Thoracic aorta (tissue), 2 donors: Measurements from ENCODE around the gene DNM3. TPM values are rescaled to one million over a fixed set of nuclear protein-coding genes. Genes with fewer than 3 reads are reported as not detected.

Experiments used
- ATAC-seq: fragments of 150-250 bp; one replicate; pipeline ENCODE4 v1.8.0; 2017; ENCODE audit warnings: low read depth; ENCODE audit not compliant: insufficient number of reproducible peaks, low FRiP score
- DNase-seq: peaks from one replicate; pipeline ENCODE4 v3.0.0-alpha.2; 2020; ENCODE audit warnings: low spot score
- H3K27ac ChIP-seq, 2 donors: fragments of 200-600 bp; sonication (generic); 1 replicate in 1 of 2; 2 replicates in 1 of 2; pipeline ENCODE4 v1.5.1; 2016; ENCODE audit warnings: mild to moderate bottlenecking in 2 of 2, moderate library complexity in 2 of 2
- H3K27me3 ChIP-seq: fragments of 200-600 bp; sonication (generic); replicated peaks from 2 replicates; pipeline ENCODE4 v1.6.0; 2016; ENCODE audit warnings: mild to moderate bottlenecking; ENCODE audit not compliant: insufficient read depth
- H3K36me3 ChIP-seq: fragments of 200-600 bp; sonication (generic); one replicate; pipeline ENCODE4 v1.5.1; 2016
- H3K4me1 ChIP-seq, 2 donors: fragments of 200-600 bp; sonication (generic); 1 replicate in 1 of 2; 2 replicates in 1 of 2; pipeline versions ENCODE4 v1.5.1 to v1.6.0; 2016; ENCODE audit warnings: low read depth in 2 of 2, mild to moderate bottlenecking in 1 of 2; ENCODE audit not compliant: control insufficient read depth in 1 of 2
- H3K4me3 ChIP-seq: fragments of 200-600 bp; sonication (generic); 2 replicates; pipeline ENCODE4 v1.5.1; 2016; ENCODE audit warnings: mild to moderate bottlenecking
- H3K9me3 ChIP-seq: fragments of 200-600 bp; sonication (generic); 2 replicates; pipeline ENCODE4 v1.5.1; 2016
- total RNA-seq, 2 donors: library from RNA; depleted of rRNA; stranded (reverse); fragments of >200 nt; gene quantifications; one replicate each; pipeline versions ENCODE4 v1.1.0 to v1.2.3, GENCODE V29; 2016
- TF ChIP-seq, protein P1 (sequence below): fragments of 200-600 bp; sonication (generic); IDR thresholded peaks from one replicate; pipeline ENCODE4 v1.5.1; 2019; ENCODE audit warnings: antibody characterized with exemption

DNM3 gene
- total RNA-seq, 2 donors from 2014 or later, result 5.8 to 7.5 TPM

DNA sequence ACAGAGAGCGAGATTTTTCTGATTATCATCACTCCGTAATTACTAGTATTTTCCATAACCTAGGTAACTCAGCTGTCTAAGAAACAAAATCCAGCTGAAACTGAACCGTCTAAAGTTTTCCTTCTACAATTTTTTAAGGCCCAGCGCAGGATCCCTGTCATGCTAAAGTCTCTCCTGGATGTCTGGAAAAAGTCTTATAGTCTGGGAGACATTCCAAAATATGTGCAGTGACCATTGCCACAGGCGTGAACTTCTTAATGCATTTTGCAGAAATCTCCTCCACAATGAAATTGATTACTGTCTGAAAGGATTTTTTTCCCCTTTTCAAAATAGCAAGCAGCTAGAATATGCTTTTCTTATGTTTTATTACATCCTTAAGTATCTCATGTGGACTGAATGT is 369.9 kb downstream of the DNM3 start:
- TF ChIP-seq, protein P1, sequence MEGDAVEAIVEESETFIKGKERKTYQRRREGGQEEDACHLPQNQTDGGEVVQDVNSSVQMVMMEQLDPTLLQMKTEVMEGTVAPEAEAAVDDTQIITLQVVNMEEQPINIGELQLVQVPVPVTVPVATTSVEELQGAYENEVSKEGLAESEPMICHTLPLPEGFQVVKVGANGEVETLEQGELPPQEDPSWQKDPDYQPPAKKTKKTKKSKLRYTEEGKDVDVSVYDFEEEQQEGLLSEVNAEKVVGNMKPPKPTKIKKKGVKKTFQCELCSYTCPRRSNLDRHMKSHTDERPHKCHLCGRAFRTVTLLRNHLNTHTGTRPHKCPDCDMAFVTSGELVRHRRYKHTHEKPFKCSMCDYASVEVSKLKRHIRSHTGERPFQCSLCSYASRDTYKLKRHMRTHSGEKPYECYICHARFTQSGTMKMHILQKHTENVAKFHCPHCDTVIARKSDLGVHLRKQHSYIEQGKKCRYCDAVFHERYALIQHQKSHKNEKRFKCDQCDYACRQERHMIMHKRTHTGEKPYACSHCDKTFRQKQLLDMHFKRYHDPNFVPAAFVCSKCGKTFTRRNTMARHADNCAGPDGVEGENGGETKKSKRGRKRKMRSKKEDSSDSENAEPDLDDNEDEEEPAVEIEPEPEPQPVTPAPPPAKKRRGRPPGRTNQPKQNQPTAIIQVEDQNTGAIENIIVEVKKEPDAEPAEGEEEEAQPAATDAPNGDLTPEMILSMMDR, result no peak
- Histone ChIP-seq H3K9me3 (no peaks in the 10 kb centered on the region), H3K4me3 (no peak overlapping the region), H3K36me3 (no peaks in the 10 kb centered on the region), H3K27me3 (no peaks in the 10 kb centered on the region), H3K27ac (no peak overlapping the region), H3K4me1 (no peaks in the 10 kb centered on the region)
- DNase-seq (no peak), ATAC-seq (no peak)

DNA sequence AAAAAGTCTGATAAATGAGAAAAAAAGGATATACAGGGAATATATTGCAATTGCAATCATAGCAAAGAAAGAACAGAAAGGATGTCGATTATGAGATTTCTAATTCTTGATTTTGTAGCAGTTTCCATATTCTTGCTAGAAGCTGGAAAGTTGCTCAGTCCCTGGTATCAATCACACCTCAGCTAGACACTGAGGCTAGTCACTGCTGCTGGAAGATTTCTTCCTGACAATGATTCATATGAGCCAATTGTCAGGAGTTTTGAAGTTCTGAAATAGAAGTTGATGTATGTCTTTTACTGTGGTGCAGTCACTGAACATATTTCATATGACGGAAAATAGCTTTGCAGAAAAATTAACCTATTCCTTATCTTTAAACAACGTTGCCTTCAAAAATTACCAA is 370.8 kb downstream of the DNM3 start:
- no peak for ATAC-seq
- TF ChIP-seq, protein P1, result no peak
- H3K4me1 ChIP-seq, result no peaks in the 10 kb centered on the region
- no peak overlapping the region for H3K27ac ChIP-seq
- no peaks in the 10 kb centered on the region for H3K36me3 ChIP-seq
- no peak for DNase-seq
- H3K27me3 ChIP-seq, result no peaks in the 10 kb centered on the region
- no peaks in the 10 kb centered on the region for H3K9me3 ChIP-seq
- no peak overlapping the region for H3K4me3 ChIP-seq

DNA sequence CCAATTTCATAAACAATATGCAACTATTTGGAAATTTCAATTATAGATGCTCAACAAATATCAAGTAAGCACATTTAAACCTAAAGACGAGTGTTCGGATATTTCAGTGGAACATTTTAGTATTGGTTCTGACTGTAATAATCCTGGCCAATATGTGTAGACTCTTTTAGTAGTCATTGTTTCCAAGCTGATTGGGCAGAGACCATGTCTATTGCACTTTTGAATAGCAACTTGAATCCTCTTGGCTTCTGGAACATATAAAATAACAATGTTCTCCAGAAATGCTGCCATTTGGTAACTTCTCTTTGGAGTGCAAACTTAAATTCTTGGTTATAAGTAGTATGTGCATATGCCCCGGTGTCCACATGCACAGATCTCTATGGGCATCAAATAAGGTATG is 373.7 kb downstream of the DNM3 start:
- Histone ChIP-seq H3K27me3 (no peaks in the 10 kb centered on the region), H3K36me3 (no peaks in the 10 kb centered on the region), H3K4me1 (no peaks in the 10 kb centered on the region), H3K27ac (no peak overlapping the region), H3K9me3 (no peaks in the 10 kb centered on the region), H3K4me3 (no peak overlapping the region)
- DNase-seq (no peak), ATAC-seq (no peak)
- TF ChIP-seq, protein P1, result no peak

DNA sequence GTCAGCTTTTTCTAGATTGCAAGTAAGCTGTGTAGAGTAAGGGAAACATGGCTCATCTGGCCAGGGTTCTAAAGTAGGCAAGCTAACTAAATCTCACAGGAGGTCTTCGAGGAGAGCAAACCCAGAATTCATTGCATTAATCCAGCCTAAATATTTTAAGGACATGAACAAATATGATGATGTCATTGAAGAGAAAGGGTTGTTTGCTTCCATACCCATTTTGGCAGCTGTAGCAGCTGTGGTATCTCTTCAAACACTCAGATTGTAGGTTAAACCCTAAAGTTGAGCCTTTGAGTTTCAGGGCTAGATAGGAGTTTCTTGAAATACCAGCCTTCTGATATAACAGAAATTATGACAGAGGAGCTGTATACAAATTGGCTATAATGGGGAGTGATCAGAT is 378.7 kb downstream of the DNM3 start:
- Histone ChIP-seq H3K9me3 (no peaks in the 10 kb centered on the region), H3K4me3 (no peak overlapping the region), H3K4me1 (no peaks in the 10 kb centered on the region), H3K27me3 (no peaks in the 10 kb centered on the region), H3K27ac (no peak overlapping the region), H3K36me3 (no peaks in the 10 kb centered on the region)
- DNase-seq, result no peak
- TF ChIP-seq, protein P1, result no peak
- ATAC-seq, result no peak

DNA sequence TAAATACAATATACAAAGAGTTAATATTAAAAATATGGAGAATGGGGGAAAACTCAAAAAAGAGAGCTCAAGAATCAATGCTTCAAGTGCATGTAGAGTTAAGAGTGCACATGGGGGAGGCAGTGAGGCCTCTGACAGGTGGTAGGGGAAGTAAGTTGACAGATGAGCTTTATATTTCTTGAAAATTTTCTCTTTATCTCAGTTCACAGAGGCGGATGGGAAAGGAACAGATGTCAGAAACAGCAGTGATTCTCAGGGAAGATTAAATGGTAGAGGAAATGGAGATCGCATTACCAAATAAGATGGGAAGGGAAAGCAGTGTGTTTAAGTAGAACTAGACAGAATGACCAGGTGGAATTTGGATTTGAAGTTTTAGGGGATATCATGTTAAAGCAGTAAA is 379.1 kb downstream of the DNM3 start:
- no peak overlapping the region for H3K4me3 ChIP-seq
- no peak for DNase-seq
- TF ChIP-seq, protein P1, result no peak
- ATAC-seq, result no peak
- no peak overlapping the region for H3K27ac ChIP-seq
- H3K4me1 ChIP-seq, result no peaks in the 10 kb centered on the region
- H3K36me3 ChIP-seq, result no peaks in the 10 kb centered on the region
- H3K9me3 ChIP-seq, result no peaks in the 10 kb centered on the region
- no peaks in the 10 kb centered on the region for H3K27me3 ChIP-seq
